Right lobe of liver (tissue), 4 donors: ENCODE data around the gene NIPSNAP2.
"Not testable (repeated sequence)": the region's sequence is repeated elsewhere in the genome, so short reads cannot be mapped to it uniquely, and the experiment has no call there.

Source experiments
- CTCF ChIP-seq, 4 donors: fragments of 200-600 bp in 3 of 4; fragments of 450-650 bp in 1 of 4; IDR thresholded peaks; one replicate each; pipeline versions ENCODE4 v1.5.1 to v1.8.0; 2016 to 2022; ENCODE audit warnings: antibody characterized with exemption in 4 of 4, mild to moderate bottlenecking in 2 of 4
- POLR2A ChIP-seq: fragments of 450-650 bp; IDR thresholded peaks from one replicate; pipeline ENCODE4 v1.6.1; 2017; ENCODE audit warnings: antibody characterized with exemption, mild to moderate bottlenecking
- donor health status: DM: no; HTN: no; CAD: no.
- donor health status: DM: no; HTN: no; CAD: no.
- donor health status: DM: no; HTN: yes; CAD: no.

- TF ChIP-seq CTCF (IDR thresholded peaks at IDR 0.05); POLR2A: not testable (repeated sequence)
Observed at GRCh38 chr7:56045758-56046157, 81.4 kb downstream of the NIPSNAP2 start.
